ENCODE measurements around the gene RBL1.

DNA sequence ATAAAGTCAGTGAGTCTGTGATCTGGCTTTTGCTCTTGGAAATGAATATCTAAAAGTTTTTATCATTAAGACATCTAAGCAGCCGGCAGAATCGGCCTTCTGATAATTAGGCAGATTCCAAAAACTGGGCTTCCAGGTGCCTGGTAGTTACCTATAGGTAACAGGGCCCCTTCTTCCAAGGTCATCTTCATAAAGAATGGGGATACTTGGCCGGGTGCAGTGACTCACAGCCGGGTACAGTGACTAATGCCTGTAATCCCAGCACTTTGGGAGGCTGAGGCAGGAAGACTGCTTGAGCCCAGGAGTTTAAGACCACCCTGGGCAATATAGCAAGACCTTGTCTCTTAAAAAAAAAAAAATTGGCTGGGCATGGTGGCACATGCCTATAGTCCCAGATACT lies 12.9 kb upstream of the RBL1 start:
- TF ChIP-seq EZH2phosphoT487 (IDR thresholded peaks at IDR 0.05), result no peak
- TF ChIP-seq, protein P1, sequence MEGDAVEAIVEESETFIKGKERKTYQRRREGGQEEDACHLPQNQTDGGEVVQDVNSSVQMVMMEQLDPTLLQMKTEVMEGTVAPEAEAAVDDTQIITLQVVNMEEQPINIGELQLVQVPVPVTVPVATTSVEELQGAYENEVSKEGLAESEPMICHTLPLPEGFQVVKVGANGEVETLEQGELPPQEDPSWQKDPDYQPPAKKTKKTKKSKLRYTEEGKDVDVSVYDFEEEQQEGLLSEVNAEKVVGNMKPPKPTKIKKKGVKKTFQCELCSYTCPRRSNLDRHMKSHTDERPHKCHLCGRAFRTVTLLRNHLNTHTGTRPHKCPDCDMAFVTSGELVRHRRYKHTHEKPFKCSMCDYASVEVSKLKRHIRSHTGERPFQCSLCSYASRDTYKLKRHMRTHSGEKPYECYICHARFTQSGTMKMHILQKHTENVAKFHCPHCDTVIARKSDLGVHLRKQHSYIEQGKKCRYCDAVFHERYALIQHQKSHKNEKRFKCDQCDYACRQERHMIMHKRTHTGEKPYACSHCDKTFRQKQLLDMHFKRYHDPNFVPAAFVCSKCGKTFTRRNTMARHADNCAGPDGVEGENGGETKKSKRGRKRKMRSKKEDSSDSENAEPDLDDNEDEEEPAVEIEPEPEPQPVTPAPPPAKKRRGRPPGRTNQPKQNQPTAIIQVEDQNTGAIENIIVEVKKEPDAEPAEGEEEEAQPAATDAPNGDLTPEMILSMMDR (IDR thresholded peaks at IDR 0.05), result no peak
- no peak for TF ChIP-seq EZH2 (IDR thresholded peaks at IDR 0.05)
